Nucleus accumbens (tissue), 56 donors: ENCODE measurements around the gene MAP2K5.

Experiments
- DNase-seq, 56 donors: peaks; one replicate each; lab custom pipeline; 2025; lab: John Stamatoyannopoulos, UW

The MAP2K5 gene

GRCh38 chr15:67556976-67557570 lies 14.6 kb downstream of the MAP2K5 start:
- DNase-seq, result no peak

GRCh38 chr15:67558502-67558901 lies 16.0 kb downstream of the MAP2K5 start:
- no peak for DNase-seq

GRCh38 chr15:67559158-67559557 lies 16.7 kb downstream of the MAP2K5 start:
- no peak for DNase-seq

GRCh38 chr15:67559576-67559975 lies 17.1 kb downstream of the MAP2K5 start:
- no peak for DNase-seq

GRCh38 chr15:67560320-67560719 lies 17.8 kb downstream of the MAP2K5 start:
- DNase-seq, result no peak

GRCh38 chr15:67563092-67563491 lies 20.6 kb downstream of the MAP2K5 start:
- no peak for DNase-seq

GRCh38 chr15:67564021-67564967 lies 21.8 kb downstream of the MAP2K5 start:
- DNase-seq, result no peak

GRCh38 chr15:67564968-67565345 lies 22.5 kb downstream of the MAP2K5 start:
- DNase-seq, result no peak

GRCh38 chr15:67569668-67570067 lies 27.2 kb downstream of the MAP2K5 start:
- no peak for DNase-seq

- DNase-seq, result no peak
Measured at GRCh38 chr15:67570875-67571647, 28.6 kb downstream of the MAP2K5 start.

- DNase-seq, result no peak
Measured at GRCh38 chr15:67571648-67572415, 29.3 kb downstream of the MAP2K5 start.

- DNase-seq, result no peak
Measured at GRCh38 chr15:67573194-67573593, 30.7 kb downstream of the MAP2K5 start.

GRCh38 chr15:67575039-67575502 lies 32.6 kb downstream of the MAP2K5 start:
- DNase-seq, result no peak

GRCh38 chr15:67578020-67578600 lies 35.6 kb downstream of the MAP2K5 start:
- peak in 1 of 56 donors; percentile 44 for DNase-seq

GRCh38 chr15:67579164-67579563 lies 36.7 kb downstream of the MAP2K5 start:
- no peak for DNase-seq

GRCh38 chr15:67579967-67580366 lies 37.5 kb downstream of the MAP2K5 start:
- DNase-seq, result no peak

- no peak for DNase-seq
Measured at GRCh38 chr15:67584157-67584556, 41.7 kb downstream of the MAP2K5 start.

GRCh38 chr15:67585681-67586080 lies 43.2 kb downstream of the MAP2K5 start:
- DNase-seq, result no peak

- DNase-seq, result no peak
Measured at GRCh38 chr15:67587331-67587730, 44.8 kb downstream of the MAP2K5 start.

- DNase-seq, result no peak
Measured at GRCh38 chr15:67587754-67588153, 45.3 kb downstream of the MAP2K5 start.
